RPMI7951 (cell line): Measurements from ENCODE around the gene RAD9B. TPM values are rescaled to one million over a fixed set of nuclear protein-coding genes. Genes with fewer than 3 reads are reported as not detected.
A peak's percentile ranks its signal among the peaks of the same experiment; 100 is the strongest.
"Not testable (repeated sequence)": the region's sequence is repeated elsewhere in the genome, so short reads cannot be mapped to it uniquely, and the experiment has no call there.

Experiments used
- DNase-seq: peaks from one replicate; pipeline ENCODE4 v3.0.0-alpha.2; 2012; ENCODE audit warnings: low read depth
- total RNA-seq: library from RNA; depleted of rRNA; stranded (reverse); fragments of >200 nt; shearing (Covaris generic); gene quantifications from 2 replicates; pipeline ENCODE4 v1.2.3, GENCODE V29; 2014; rRNA removed

Gene RAD9B
- total RNA-seq = 0.39 and 0.60 TPM in 2 replicates

GRCh38 chr12:110501752-110502738 lies at the start of gene RAD9B, which contains the start of gene VPS29:
Gene RAD9B (plus strand): TSS chr12:110502331. CDS start chr12:110502338, 7 bp downstream.
Gene VPS29 (minus strand): TSS chr12:110502111. CDS start chr12:110502051, 60 bp downstream.
- peak; percentile 98 for DNase-seq

DNA sequence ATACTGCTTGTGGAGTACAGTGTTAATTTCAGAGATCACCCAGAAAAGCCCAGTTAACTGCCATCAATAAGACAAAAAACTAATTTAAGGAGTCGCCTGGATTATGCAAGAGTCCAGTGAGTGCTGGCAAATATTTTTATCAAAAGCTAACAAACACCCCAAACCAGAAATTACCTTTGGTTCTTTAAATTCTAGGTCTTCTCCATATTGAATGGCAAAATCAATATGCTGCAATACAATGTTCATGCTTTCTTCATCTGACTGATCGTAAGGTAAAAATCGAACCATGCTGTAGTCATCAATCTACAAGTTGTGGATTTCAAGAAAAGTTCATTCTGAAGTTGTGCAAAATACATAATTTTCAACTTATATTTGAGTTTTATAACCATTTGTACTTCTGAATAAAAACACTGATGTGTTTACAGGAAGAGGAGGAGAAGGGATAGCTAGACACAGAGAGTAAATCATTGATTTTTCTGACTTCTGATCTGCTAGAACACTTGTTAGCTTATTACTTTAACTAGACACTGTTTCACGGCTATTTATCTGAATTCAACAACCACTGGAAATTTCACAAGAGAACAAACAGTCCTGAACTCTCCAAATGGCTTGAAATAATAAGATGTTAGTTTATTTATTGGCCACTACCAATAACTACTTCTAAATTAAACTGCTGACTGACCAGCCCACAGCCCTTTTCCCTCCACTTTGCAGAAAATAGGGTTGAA lies 48.4 kb upstream of the RAD9B start:
- no peak for DNase-seq

- no peak for DNase-seq
Observed at GRCh38 chr12:110458756-110459155, 43.4 kb upstream of the RAD9B start.

DNA sequence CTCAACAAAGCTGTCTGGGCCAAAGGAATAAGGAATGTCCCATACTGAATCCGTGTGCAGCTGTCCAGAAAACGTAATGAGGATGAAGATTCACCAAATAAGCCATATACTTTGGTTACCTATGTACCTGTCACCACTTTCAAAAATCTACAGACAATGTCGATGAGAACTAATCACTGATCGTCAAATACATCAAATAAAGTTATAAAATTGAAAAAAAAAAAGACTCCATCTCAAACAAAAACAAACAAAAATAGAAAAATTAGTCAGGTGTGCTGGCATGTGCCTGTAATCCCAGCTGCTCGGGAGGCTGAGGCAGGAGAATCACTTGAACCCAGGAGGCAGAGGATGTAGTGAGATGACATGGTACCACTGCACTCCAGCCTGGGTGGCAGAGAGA lies 40.9 kb upstream of the RAD9B start:
- not testable (repeated sequence) for DNase-seq

DNA sequence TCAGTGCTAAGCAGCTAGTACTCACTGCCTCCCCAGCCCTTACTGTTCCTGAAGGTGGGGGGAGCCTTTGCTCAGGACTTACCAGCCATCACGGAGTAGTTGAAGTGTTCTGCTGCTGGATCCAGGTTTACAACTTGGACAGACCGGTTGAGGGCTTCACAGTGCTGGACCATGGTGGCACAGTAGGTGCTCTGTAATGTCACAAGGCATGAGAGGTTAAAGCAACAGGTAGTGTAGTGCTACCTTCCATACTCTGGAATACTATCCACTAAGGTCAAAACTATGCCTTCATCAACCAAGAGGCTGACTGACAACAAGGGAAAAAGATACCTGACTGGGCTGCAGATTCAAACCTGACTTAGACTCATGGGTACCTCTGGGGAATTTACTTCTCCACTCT lies 37.1 kb upstream of the RAD9B start:
- no peak for DNase-seq

DNA sequence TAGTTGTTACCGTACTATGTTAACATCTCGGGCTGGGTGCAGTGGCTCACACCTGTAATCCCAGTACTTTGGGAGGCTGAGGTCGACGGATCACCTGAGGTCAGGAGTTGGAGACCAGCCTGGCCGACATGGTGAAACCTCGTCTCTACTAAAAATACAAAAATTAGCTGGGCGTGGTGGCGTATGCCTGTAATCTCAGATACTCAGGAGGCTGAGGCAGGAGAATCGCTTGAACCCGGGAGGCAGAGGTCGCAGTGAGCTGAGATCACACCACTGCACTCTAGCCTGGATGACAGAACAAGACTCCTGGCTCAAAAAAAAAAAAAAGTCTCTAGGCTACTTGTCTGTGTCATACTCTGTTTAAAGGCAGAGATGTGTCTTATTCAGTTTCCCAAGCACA lies 36.4 kb upstream of the RAD9B start:
- not testable (repeated sequence) for DNase-seq

DNA sequence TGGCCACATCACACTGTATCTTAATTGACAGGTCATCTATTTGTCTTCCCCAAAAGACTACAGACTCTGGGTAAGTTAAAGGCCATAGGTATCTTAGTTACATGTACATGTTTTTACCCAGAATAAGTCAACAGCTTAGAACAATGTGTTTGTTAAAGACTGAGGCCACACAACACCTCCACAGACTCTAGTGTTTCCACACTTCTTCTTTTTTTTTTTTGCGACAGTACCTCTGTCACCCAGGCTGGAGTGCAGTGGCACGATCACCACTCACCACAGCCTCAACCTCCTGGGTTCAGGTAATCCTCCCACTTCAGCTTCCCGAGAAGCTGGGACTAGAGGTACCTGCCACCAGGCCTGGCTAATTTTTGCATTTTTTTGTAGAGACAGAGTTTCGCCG lies 35.3 kb upstream of the RAD9B start:
- DNase-seq = no peak

DNA sequence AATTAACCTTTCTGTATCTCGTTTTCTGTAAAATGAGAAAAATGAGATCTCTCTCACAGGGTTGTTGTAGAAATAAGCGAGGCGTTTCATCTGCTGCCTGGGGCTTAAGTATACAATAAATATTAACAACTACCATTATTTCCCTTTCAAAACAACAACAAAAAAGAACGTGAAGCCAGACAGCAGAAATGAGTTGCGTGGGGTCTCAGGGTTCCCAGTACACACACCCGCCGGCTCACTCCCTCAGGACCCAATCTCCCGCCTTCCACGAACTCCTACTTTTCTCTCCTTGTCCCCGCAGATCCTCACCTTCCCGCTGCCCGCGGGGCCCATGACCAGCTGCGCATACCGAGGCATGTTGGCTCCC lies 34.3 kb upstream of the RAD9B start:
- DNase-seq = no peak

DNA sequence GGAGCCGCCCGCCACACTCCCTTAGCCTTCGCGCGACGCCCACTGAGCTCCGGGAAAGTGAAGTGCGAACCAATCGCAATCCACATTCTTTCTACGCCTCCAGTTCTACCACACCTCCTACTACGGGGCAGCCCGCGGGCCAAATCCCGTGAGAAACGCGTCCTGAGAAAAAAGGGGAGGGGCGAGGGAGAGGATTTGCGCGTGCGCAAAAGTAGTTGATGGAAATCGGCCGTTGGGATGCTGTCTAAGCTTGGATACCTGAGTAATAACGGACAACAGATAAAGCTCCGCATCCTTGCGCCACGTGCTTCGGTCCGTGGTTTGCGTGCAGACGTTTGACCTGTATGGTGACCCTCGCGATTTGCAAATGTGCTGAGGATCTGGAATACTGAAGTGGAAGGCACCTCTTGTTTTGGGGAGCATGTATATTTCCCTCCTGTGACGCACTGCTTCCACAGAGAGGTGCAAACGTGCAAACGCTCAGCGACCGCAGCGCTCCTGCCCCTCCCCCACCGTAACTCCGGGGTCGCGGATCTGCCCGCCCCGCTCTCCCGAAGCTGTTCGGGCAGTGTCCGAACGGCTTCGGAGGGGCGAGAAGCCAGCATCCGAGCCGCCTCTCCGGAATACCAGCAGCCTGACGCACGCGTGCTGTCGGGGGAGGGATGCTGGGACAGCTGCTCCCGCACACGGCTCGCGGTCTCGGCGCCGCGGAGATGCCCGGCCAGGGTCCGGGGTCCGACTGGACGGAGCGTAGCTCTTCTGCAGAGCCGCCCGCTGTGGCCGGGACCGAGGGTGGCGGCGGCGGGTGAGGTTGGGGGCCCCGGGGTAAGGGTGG lies 33.7 kb upstream of the RAD9B start, which contains the start of the genes FAM216A and GPN3:
Gene FAM216A (plus strand): TSS at position 632 of the 835 bp plus-strand sequence. CDS start 31 bp downstream, at position 663.
Gene GPN3 (minus strand): TSS at position 44 of the 835 bp plus-strand sequence. CDS start 54 bp downstream, outside the sequence.
- peak; percentile 97 for DNase-seq

- no peak for DNase-seq
Observed at GRCh38 chr12:110475426-110475825, 26.7 kb upstream of the RAD9B start.

- peak; percentile 30 for DNase-seq
Observed at GRCh38 chr12:110498984-110499706, 3.0 kb upstream of the RAD9B start.

GRCh38 chr12:110501399-110501751 lies 756 bp upstream of the RAD9B start:
- peak; percentile 54 for DNase-seq

DNA sequence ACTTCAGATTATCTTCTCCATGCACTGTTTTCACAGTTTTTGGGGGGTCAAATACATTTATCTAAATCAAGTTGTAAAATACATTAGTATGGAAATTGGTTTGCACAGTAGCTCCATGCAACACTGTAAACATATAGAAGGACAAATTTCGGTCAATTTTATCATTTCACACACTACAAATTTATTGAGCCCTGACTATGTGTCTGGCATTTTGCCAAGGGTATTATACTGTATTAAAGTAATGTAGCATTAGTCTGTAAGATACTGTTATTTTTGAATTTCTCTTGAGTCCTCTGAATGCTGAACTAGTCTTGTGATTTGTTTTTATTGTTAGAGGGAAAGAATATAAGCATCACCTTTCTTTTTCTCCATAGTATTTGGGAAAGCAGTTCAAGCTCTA lies 1.3 kb downstream of the RAD9B start:
- no peak for DNase-seq

GRCh38 chr12:110505332-110505731 lies 3.2 kb downstream of the RAD9B start:
- no peak for DNase-seq

DNA sequence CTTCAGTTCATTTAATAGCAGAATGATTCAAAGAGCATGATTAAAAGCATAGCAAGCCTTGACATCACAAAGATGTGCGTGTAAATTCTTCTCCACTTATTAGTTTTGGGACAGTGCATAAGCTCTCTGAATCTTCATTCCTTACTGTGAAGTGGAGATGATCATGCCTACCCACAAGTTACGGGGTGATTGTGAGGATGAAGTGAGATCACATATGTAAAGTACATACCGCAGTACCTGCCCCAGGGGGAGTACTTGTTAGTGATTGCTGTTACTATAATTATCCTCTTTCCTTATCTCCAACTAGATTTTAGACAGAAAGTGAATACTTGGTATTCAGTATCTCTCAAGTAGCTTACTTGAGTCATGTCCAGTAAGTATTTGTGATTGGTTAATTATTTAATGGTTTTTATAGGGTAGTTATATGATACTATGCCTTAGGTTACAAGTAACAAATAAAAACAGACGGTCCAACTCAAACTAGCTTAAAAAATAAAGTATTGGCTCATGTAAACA lies 6.0 kb downstream of the RAD9B start:
- no peak for DNase-seq

GRCh38 chr12:110513842-110514241 lies 11.7 kb downstream of the RAD9B start:
- DNase-seq = no peak

DNA sequence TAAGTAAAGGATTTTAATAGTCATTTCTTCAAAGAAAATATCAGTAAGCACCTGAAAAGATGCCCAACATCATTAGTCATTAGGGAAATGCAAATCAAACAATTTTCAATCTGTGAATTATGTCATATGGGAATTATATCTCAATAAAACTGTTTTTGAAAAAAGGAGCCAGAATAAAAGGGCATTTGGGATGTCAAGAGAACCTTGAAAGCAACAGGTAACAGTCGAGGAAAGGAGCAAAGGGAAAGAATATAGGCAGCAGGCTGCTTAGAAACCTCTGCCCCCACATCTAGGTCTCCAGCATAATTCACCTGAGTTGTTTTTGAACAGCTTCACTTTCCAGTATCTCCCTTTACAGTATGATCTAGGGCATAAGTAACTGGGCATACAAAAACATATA lies 12.2 kb downstream of the RAD9B start:
- DNase-seq = no peak

DNA sequence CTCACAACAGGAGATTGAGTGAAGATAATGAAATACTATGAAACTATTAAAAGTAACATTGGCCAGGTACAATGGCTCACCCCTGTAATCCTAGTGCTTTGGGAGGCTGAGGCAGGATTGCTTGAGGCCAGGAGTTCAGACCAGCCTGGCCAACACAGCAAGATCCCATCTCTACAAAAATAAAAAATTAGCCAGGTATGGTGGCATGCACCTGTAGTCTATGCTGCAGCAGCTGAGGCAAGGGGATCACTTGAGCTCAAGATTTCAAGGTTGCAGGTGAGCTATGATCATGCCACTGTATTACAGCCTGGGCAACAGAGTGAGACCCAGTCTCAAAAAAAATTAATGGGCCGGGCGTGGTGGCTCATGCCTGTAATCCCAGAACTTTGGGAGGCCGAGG lies 14.9 kb downstream of the RAD9B start:
- no peak for DNase-seq

GRCh38 chr12:110518014-110518413 lies 15.9 kb downstream of the RAD9B start:
- not testable (repeated sequence) for DNase-seq

- not testable (repeated sequence) for DNase-seq
Observed at GRCh38 chr12:110520876-110521712, 19.0 kb downstream of the RAD9B start.
